NB4 (cell line): ENCODE results near the gene RANBP10.

Source experiments
- POLR2A ChIP-seq: IDR thresholded peaks from 2 replicates; pipeline ENCODE4 v1.6.1; 2011; ENCODE audit warnings: mild to moderate bottlenecking; ENCODE audit not compliant: insufficient read length; ENCODE audit errors: extremely low read depth
- TF ChIP-seq, protein P1 (sequence below): IDR thresholded peaks from one replicate; pipeline ENCODE4 v1.5.1; 2012; ENCODE audit warnings: low read depth, low read length
- TF ChIP-seq, protein P2 (sequence below): IDR thresholded peaks from 2 replicates; pipeline ENCODE4 v1.6.1; 2011; ENCODE audit warnings: low read depth, low read length

- TF ChIP-seq, protein P1, sequence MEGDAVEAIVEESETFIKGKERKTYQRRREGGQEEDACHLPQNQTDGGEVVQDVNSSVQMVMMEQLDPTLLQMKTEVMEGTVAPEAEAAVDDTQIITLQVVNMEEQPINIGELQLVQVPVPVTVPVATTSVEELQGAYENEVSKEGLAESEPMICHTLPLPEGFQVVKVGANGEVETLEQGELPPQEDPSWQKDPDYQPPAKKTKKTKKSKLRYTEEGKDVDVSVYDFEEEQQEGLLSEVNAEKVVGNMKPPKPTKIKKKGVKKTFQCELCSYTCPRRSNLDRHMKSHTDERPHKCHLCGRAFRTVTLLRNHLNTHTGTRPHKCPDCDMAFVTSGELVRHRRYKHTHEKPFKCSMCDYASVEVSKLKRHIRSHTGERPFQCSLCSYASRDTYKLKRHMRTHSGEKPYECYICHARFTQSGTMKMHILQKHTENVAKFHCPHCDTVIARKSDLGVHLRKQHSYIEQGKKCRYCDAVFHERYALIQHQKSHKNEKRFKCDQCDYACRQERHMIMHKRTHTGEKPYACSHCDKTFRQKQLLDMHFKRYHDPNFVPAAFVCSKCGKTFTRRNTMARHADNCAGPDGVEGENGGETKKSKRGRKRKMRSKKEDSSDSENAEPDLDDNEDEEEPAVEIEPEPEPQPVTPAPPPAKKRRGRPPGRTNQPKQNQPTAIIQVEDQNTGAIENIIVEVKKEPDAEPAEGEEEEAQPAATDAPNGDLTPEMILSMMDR: no peak
- TF ChIP-seq, protein P2, sequence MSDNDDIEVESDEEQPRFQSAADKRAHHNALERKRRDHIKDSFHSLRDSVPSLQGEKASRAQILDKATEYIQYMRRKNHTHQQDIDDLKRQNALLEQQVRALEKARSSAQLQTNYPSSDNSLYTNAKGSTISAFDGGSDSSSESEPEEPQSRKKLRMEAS: no peak
- TF ChIP-seq POLR2A: no peak
Observed at GRCh38 chr16:67848118-67848517, 41.8 kb upstream of the RANBP10 start.
